ENCODE results near the gene SFXN5.

DNA sequence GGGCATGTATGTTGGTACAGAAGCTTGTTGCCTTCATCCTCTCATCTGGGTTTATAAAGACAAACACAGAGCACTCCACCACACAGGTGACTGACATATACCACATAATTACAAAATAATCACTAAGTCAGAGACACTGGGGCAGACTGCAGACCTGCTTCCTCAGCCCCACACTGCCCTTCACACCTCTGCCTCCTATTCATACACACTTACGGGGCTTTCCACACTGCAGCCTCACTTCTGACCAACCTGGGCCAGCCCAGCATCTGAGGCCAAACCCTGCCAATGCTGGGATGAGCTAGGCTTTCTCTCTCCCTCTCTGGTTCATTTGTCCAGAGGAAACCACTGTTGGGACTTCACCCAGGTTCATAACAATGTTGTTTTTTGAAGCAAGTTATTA, 149.7 kb downstream of the SFXN5 start:
- TF ChIP-seq, protein P1, sequence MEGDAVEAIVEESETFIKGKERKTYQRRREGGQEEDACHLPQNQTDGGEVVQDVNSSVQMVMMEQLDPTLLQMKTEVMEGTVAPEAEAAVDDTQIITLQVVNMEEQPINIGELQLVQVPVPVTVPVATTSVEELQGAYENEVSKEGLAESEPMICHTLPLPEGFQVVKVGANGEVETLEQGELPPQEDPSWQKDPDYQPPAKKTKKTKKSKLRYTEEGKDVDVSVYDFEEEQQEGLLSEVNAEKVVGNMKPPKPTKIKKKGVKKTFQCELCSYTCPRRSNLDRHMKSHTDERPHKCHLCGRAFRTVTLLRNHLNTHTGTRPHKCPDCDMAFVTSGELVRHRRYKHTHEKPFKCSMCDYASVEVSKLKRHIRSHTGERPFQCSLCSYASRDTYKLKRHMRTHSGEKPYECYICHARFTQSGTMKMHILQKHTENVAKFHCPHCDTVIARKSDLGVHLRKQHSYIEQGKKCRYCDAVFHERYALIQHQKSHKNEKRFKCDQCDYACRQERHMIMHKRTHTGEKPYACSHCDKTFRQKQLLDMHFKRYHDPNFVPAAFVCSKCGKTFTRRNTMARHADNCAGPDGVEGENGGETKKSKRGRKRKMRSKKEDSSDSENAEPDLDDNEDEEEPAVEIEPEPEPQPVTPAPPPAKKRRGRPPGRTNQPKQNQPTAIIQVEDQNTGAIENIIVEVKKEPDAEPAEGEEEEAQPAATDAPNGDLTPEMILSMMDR (IDR thresholded peaks at IDR 0.05; ENCODE audit: insufficient read depth, low read depth, low read length), result no peak
- TF ChIP-seq EZH2 (IDR thresholded peaks at IDR 0.05; ENCODE audit: insufficient read depth, low read length), result no peak
